HG02973 (cell line): ENCODE measurements around the gene LRRC8C.

ENCODE experiments used
- ATAC-seq: cut with Tn5 transposase; IDR thresholded peaks from one replicate; pipeline ENCODE4 v1.9.1; 2021; ENCODE audit warnings: moderate library complexity; ENCODE audit not compliant: unreplicated experiment

Gene LRRC8C

GRCh38 chr1:89727517-89728312, 94.8 kb downstream of the LRRC8C start:
- no peak for ATAC-seq

DNA sequence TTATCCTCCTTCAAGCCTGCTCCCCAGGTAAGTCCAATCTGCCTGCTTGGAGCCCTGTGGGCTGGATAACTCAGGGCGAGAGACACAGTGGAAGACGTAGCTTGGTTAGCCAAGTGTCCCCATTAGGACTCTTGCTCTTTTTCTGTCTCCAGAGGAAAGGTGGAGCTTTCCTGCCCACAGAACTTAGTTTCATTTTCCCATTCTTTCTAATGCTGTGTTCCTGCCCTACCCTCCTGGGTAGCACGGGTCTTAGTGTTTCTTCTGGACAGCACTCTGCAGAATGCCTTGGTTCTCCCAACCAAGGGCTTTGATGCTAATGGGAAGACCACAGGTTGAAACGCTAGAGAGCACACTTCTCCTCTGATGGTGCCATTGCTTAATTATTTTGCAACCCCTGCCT, 95.5 kb downstream of the LRRC8C start:
- no peak for ATAC-seq

DNA sequence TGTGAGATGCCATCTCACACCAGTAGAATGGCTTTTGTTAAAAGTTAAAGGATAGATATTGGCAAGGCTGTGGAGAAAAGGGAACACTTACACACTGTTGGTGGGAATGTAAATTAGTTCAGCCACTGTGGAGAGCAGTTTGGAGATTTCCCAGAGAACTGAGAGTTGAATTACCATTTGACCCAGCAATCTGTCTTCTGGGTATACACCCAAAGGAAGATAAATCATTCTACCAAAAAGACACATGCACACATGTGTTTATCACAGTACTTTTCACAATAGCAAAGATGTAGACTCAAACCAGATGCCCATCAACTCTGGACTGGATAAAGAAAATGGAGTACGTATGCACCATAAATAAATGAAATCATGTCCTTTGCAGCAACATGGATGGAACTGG, 99.3 kb downstream of the LRRC8C start:
- no peak for ATAC-seq

- no peak for ATAC-seq
Observed at GRCh38 chr1:89732643-89733222, 99.8 kb downstream of the LRRC8C start.

DNA sequence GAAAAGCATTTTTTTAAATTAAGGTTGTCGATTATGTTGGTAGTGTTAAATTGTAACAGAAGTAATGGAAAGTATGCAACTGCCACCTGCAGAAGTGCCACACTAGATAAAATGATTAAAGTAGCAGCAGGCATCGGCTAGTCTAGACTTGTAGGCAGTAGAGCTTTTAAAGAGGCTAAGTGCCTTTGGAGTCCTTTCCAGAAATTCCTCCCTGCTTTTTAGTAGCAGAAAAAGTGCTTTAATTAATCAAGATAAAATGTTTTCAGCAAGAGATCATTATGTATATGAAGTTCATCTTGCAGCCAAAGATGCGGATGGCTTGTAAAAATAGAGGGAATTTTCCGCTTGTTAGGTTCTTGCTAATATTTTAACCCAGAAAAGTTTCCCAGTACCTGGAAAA, 100.8 kb downstream of the LRRC8C start:
- no peak for ATAC-seq

- no peak for ATAC-seq
Observed at GRCh38 chr1:89734442-89734841, 101.5 kb downstream of the LRRC8C start.

GRCh38 chr1:89735479-89735878, 102.6 kb downstream of the LRRC8C start:
- no peak for ATAC-seq

GRCh38 chr1:89736937-89737733, 104.2 kb downstream of the LRRC8C start:
- no peak for ATAC-seq

GRCh38 chr1:89737985-89738510, 105.1 kb downstream of the LRRC8C start:
- ATAC-seq, result no peak

- no peak for ATAC-seq
Observed at GRCh38 chr1:89739013-89739843, 106.3 kb downstream of the LRRC8C start.

GRCh38 chr1:89739844-89740216, 106.9 kb downstream of the LRRC8C start:
- ATAC-seq, result no peak

GRCh38 chr1:89743788-89744187, 110.9 kb downstream of the LRRC8C start:
- no peak for ATAC-seq

DNA sequence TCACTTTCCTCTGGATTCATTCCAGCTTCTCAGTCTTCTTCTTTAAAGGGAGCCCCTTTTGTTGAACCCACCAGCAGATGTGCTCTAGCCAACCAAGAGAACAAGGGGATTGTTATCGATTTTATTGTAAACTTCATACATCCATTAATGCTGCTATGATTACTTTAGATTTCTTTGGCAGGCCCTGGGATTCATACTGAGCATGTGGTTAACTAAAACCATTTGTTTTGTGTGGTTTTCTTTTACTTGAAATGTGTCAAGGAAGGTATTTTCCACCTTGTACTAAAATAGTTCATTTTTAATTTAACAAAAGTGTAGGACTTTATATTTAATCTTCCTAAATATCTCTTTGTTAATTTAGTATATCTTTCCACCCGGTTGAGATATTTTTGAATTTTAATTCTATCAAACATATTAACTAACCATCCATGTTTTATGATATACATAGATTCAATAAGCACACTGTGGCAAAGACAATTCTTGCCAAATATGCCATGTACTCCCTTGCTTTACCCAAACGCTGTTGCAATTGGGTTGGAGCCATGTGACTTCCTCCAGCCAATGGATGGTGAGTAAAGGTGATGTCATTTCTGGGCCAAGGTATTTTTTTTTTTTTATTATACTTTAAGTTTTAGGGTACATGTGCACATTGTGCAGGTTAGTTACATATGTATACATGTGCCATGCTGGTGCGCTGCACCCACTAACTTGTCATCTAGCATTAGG, 113.7 kb downstream of the LRRC8C start:
- no peak for ATAC-seq

GRCh38 chr1:89753761-89754160, 120.8 kb downstream of the LRRC8C start:
- no peak for ATAC-seq

DNA sequence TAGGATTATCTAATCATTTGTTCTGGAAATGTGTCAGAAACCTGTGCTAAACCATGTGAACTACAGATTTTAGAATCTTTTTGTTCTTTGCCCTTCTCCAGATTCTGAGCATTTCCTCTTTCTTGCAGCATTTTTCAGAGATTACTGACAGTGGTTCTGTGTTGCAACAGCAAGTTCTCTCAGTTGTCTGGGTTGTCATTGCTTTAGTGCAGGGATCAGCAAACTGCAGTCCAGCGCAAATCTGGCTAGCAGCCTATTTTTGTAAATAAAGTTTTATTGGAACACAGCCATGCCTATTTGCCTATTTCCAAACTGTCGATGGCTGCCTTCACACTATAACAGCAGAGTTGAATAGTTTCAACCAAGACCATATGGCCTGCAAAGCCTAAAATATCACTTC, 121.6 kb downstream of the LRRC8C start:
- ATAC-seq, result no peak

- no peak for ATAC-seq
Observed at GRCh38 chr1:89755591-89755990, 122.7 kb downstream of the LRRC8C start.

- ATAC-seq, result peak; percentile 49
Observed at GRCh38 chr1:89757532-89757931, 124.6 kb downstream of the LRRC8C start.

DNA sequence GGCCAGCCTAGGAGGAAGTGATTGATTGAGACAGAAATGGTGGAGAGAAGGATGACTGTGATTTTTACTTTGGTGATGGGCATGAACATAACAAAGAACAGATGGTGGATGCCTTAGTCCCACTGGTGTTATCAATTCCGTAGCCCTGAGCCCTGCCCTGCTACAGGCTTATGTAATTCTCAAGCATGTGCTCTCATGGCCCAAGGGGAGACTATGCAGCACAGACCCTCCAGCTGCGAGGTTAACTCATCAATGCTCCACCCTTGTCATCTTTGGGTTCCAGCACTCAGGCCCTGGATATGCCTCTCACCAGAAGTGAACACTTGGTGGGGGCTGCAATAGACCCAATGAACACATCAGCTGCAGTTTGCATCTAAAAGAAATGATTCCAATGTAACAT, 125.2 kb downstream of the LRRC8C start:
- ATAC-seq, result no peak

- no peak for ATAC-seq
Observed at GRCh38 chr1:89759036-89759435, 126.1 kb downstream of the LRRC8C start.

- ATAC-seq, result no peak
Observed at GRCh38 chr1:89760496-89760895, 127.6 kb downstream of the LRRC8C start.
